Spleen (tissue), 11 donors: ENCODE data around the gene SRPK1. TPM values are rescaled to one million over a fixed set of nuclear protein-coding genes. Genes with fewer than 3 reads are reported as not detected.

Experiments
- DNase-seq: peaks from one replicate; pipeline ENCODE4 v3.0.0-alpha.2; 2020
- H3K27ac ChIP-seq, 8 donors: fragments of 200-600 bp; sonication (generic) in 7 of 8; 1 replicate in 4 of 8; 2 replicates in 4 of 8; pipeline versions ENCODE4 v1.5.0 to v1.8.0; 2016 to 2021; ENCODE audit warnings: inconsistent platforms in 4 of 8, mild to moderate bottlenecking in 4 of 8, moderate library complexity in 1 of 8
- H3K27me3 ChIP-seq, 7 donors: fragments of 200-600 bp; sonication (generic) in 6 of 7; replicated peaks in 1 of 7; 1 replicate in 4 of 7; 2 replicates in 3 of 7; pipeline versions ENCODE4 v1.5.0 to v1.8.0; 2016 to 2021; ENCODE audit warnings: inconsistent platforms in 3 of 7, mild to moderate bottlenecking in 1 of 7
- H3K36me3 ChIP-seq, 6 donors: fragments of 200-600 bp; sonication (generic) in 5 of 6; 1 replicate in 4 of 6; 2 replicates in 2 of 6; pipeline versions ENCODE4 v1.5.0 to v1.8.0; 2016 to 2021; ENCODE audit warnings: inconsistent platforms in 2 of 6
- H3K4me1 ChIP-seq, 6 donors: fragments of 200-600 bp; sonication (generic) in 5 of 6; 1 replicate in 3 of 6; 2 replicates in 3 of 6; pipeline versions ENCODE4 v1.5.0 to v1.8.0; 2016 to 2021; ENCODE audit warnings: inconsistent platforms in 3 of 6
- H3K4me3 ChIP-seq, 8 donors: fragments of 200-600 bp; sonication (generic) in 7 of 8; 1 replicate in 4 of 8; 2 replicates in 4 of 8; pipeline versions ENCODE4 v1.5.0 to v1.8.0; 2016 to 2021; ENCODE audit warnings: inconsistent platforms in 4 of 8, mild to moderate bottlenecking in 4 of 8, moderate library complexity in 2 of 8
- H3K9me3 ChIP-seq, 8 donors: fragments of 200-600 bp; sonication (generic) in 7 of 8; 1 replicate in 4 of 8; 2 replicates in 4 of 8; pipeline versions ENCODE4 v1.5.0 to v1.8.0; 2016 to 2021; ENCODE audit warnings: inconsistent platforms in 4 of 8
- POLR2A ChIP-seq, 3 donors: fragments of 450-650 bp; IDR thresholded peaks; one replicate each; pipeline ENCODE4 v1.5.1; 2017; ENCODE audit warnings: antibody characterized with exemption in 3 of 3, mild to moderate bottlenecking in 1 of 3
- POLR2AphosphoS5 ChIP-seq, 3 donors: sonication (generic); formaldehyde crosslinking; IDR thresholded peaks; one replicate each; pipeline ENCODE4 v1.5.1; 2017; ENCODE audit warnings: antibody characterized with exemption in 3 of 3
- WGBS, 5 donors: extraction: QIAGEN DNeasy Blood & Tissue Kit in 3 of 5; methylation state at CpG; one replicate each; pipeline versions ENCODE4 v1.1.5 to v1.1.7; 2013 to 2018; 5-methylcytosine and 5-hydroxymethylcytosine counted together
- intact Hi-C: fragments of 100-400 bp; cut with DNase I; formaldehyde crosslinking; loops from one replicate; pipeline ENCODE4 v1.15.0; 2023; ENCODE audit warnings: low total_unique reads
- polyA plus RNA-seq, 3 donors: library from polyadenylated mRNA; stranded (reverse); fragments of 200-250 nt; gene quantifications; one replicate each; pipeline ENCODE4 v1.2.1, GENCODE V29; 2013
- total RNA-seq, 7 donors: library from RNA; depleted of rRNA in 3 of 7; stranded (reverse); fragments of >200 nt in 3 of 7; fragmentation: NEBNext Ultra II Directional in 4 of 7; extraction: Animal tissue kit (Norgen Biotek cat#: 25700) in 4 of 7; gene quantifications; one replicate each; pipeline versions ENCODE4 v1.1.0 to v1.2.1, GENCODE V29; 2016 to 2021
- TF ChIP-seq, protein P1 (sequence below), 11 experiments: fragments of 200-600 bp in 7 of 11; fragments of 450-650 bp in 4 of 11; sonication (generic) in 4 of 11; IDR thresholded peaks in 8 of 11; conservative IDR thresholded peaks in 3 of 11; 1 replicate in 7 of 11; 2 replicates in 4 of 11; pipeline versions ENCODE4 v1.4.0 to v1.8.0; 2016 to 2021; ENCODE audit warnings: antibody characterized with exemption in 11 of 11, inconsistent platforms in 4 of 11, mild to moderate bottlenecking in 1 of 11
- donor health status: healthy with polysubstance abuse.
- donor health status: DM: no; HTN: no; CAD: no; lungs with moderate emphysema.
- donor health status: DM: no; HTN: no; CAD: no.
- donor health status: Bipolar disorder and iron deficiency.
- donor health status: healthy.
- donor health status: DM: no; HTN: no; CAD: no.
- donor health status: DM: yes; HTN: yes; CAD: no.

SRPK1 gene
- total and polyA plus RNA-seq, 10 donors = 8.8 to 140 (median 57.8) TPM

DNA sequence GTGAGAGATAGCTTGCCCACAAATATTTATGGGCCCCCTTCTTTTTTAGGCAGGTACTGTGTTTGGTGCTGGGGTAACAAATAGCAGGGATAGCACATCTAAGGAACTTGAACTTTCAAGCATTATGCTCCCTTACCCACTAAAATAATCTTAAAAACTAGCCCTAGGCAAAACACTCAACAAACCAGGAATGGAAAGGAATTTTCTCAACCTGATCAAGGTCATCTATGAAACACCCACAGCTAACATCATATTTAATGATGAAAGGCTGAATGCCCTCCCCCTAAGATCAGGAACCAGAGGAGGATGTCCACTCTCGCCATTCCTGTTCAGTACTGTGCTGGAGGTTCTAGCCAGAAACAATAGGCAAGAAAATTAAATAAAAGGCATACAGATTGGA lies 8.7 kb upstream of the SRPK1 start:
- Histone ChIP-seq H3K27ac (no peak overlapping the region), H3K4me1 (no peaks in the 10 kb centered on the region), H3K4me3 (no peak overlapping the region), H3K27me3 (no peaks in the 10 kb centered on the region), H3K9me3 (no peaks in the 10 kb centered on the region), H3K36me3 (no peaks in the 10 kb centered on the region)
- no peak for DNase-seq
- intact Hi-C loops = no loop called here
- TF ChIP-seq, protein P1, sequence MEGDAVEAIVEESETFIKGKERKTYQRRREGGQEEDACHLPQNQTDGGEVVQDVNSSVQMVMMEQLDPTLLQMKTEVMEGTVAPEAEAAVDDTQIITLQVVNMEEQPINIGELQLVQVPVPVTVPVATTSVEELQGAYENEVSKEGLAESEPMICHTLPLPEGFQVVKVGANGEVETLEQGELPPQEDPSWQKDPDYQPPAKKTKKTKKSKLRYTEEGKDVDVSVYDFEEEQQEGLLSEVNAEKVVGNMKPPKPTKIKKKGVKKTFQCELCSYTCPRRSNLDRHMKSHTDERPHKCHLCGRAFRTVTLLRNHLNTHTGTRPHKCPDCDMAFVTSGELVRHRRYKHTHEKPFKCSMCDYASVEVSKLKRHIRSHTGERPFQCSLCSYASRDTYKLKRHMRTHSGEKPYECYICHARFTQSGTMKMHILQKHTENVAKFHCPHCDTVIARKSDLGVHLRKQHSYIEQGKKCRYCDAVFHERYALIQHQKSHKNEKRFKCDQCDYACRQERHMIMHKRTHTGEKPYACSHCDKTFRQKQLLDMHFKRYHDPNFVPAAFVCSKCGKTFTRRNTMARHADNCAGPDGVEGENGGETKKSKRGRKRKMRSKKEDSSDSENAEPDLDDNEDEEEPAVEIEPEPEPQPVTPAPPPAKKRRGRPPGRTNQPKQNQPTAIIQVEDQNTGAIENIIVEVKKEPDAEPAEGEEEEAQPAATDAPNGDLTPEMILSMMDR (IDR thresholded peaks at IDR 0.05 in 8 of 11, conservative IDR thresholded peaks at IDR 0.05 in 3 of 11) = no peak
- 81 to 92% (median 84%) methylated on average over 1 of the region's 1 CpG for WGBS, 5 donors

DNA sequence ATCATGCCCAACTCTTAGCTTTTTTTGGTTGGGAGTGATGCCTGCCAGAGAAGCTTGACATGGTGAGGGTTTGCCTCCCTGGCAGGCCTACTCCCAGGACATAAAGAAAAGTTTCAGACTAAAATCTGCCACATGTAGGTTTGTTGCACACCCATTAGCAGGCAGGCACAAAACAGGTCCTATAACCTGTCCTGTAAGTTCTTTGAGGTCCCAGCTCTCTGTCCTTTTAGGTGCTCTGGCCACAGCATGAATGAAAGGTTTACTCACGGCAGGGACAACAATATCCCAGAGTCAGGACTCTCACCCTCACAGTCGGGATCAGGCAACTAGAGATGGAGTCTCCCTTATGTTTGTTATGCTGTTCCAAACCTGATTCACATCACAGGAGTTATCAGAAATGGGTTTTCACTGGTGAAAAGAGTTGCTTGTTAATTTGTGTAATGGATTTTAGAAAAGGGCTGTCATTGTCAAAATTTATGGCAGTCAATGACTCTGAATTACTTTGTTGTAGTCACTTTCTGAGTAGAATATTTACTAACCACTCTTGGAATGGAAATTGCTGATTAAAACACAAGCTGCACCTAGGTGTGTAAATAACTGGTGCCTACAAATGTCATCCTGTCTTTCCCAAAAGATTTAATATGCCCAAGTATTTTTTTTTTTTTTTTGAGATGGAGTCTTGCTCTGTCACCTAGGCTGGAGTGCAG lies 5.8 kb upstream of the SRPK1 start:
- no peak for DNase-seq
- intact Hi-C loops = no loop called here
- no peaks in the 10 kb centered on the region for H3K36me3 ChIP-seq
- H3K27ac ChIP-seq = no peak overlapping the region
- peaks cover 4 to 10% (median 6%) of the 10 kb centered on the region in 6 donors for H3K4me1 ChIP-seq
- H3K9me3 ChIP-seq = no peaks in the 10 kb centered on the region
- TF ChIP-seq POLR2AphosphoS5 (IDR thresholded peaks at IDR 0.05) = no peak
- TF ChIP-seq POLR2A (IDR thresholded peaks at IDR 0.05) = no peak
- TF ChIP-seq, protein P1 (IDR thresholded peaks at IDR 0.05 in 8 of 11, conservative IDR thresholded peaks at IDR 0.05 in 3 of 11) = no peak
- 84 to 100% (median 89%) methylated on average over 2 of the region's 2 CpGs for WGBS, 5 donors
- H3K4me3 ChIP-seq = no peak overlapping the region
- H3K27me3 ChIP-seq = no peaks in the 10 kb centered on the region

DNA sequence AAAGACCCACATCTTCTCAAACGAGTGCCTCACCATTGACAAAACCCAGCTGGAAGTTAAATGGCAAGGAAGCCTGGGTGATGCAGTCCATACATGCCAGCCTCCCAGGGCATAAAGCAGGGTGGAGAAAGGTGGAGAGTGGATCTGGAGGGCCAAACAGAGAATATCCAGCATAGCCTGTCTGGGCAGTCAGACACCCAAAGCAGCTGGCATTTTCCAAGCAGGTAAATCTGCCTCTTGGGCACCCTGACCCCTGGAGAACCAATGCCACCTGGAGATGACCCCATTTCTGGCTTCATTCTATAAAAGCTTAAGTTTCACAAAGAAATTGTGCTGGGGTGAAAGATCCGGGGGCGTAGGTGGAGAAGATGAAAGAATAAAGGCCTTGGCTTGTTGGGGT lies 5.1 kb upstream of the SRPK1 start:
- no peak for DNase-seq
- no peak overlapping the region for H3K4me3 ChIP-seq
- H3K27ac ChIP-seq = no peak overlapping the region
- H3K27me3 ChIP-seq = no peaks in the 10 kb centered on the region
- TF ChIP-seq POLR2AphosphoS5 (IDR thresholded peaks at IDR 0.05) (no peak), POLR2A (IDR thresholded peaks at IDR 0.05) (no peak)
- TF ChIP-seq, protein P1 (IDR thresholded peaks at IDR 0.05 in 8 of 11, conservative IDR thresholded peaks at IDR 0.05 in 3 of 11) = no peak
- WGBS, 5 donors = 85 to 95% (median 89%) methylated on average over 3 of the region's 3 CpGs
- no peaks in the 10 kb centered on the region for H3K9me3 ChIP-seq
- intact Hi-C loops = no loop called here
- H3K4me1 ChIP-seq = peaks cover 8 to 17% (median 11%) of the 10 kb centered on the region in 6 donors
- no peaks in the 10 kb centered on the region for H3K36me3 ChIP-seq

DNA sequence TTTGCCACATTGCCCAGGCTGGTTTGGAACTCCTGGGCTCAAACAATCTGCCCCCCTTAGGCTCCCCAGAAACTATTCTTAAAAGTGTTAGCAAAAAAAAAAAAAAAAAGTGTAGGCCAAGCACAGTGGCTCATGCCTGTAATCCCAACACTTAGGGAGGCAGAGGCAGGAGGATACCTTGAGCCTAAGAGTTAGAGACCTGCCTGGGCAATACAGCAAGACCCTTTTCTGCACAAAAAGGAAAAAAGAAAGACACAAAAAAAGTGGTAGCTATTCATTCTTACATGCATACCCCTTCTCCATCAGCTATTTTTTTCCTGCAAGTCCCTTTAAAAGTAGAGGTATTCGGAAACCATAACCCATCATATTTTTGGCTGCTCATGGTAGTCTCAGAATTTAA lies 3.2 kb upstream of the SRPK1 start:
- DNase-seq = no peak
- H3K27ac ChIP-seq = no peak overlapping the region
- intact Hi-C loops = no loop called here
- TF ChIP-seq, protein P1 (IDR thresholded peaks at IDR 0.05 in 8 of 11, conservative IDR thresholded peaks at IDR 0.05 in 3 of 11) = no peak
- no peak for TF ChIP-seq POLR2A (IDR thresholded peaks at IDR 0.05)
- TF ChIP-seq POLR2AphosphoS5 (IDR thresholded peaks at IDR 0.05) = no peak
- H3K36me3 ChIP-seq = no peaks in the 10 kb centered on the region
- 94 to 100% (median 97%) methylated on average over 1 of the region's 1 CpG for WGBS, 5 donors
- H3K27me3 ChIP-seq = no peaks in the 10 kb centered on the region
- peaks cover 14 to 29% (median 17%) of the 10 kb centered on the region in 6 donors for H3K4me1 ChIP-seq
- H3K9me3 ChIP-seq = no peaks in the 10 kb centered on the region
- H3K4me3 ChIP-seq = no peak overlapping the region
